Measurements from ENCODE around the gene UPF3B. TPM values are rescaled to one million over a fixed set of nuclear protein-coding genes. Genes with fewer than 3 reads are reported as not detected.
"Not testable (repeated sequence)": the region's sequence is repeated elsewhere in the genome, so short reads cannot be mapped to it uniquely, and the experiment has no call there.

The UPF3B gene
- polyA plus RNA-seq, 3 donors: 32.3 to 37.9 (median 33.1) TPM

DNA sequence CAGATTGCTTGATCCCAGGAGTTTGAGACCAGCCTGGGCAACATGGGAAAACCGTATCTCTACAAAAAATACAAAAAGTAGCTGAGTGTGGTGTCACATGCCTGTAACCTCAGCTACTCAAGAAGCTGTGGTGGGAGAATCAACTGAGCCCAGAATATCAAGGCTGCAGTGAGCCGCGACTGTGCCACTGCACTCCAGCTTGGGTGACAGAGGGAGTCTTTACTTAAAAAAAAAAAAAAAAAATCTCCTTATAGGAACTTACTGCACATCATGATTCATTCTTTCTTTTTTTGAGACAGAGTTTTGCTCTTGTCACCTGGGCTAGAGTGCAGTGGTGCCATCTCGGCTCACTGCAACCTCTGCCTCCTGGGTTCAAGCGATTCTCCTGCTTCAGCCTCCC is 24.3 kb downstream of the UPF3B start:
- no peak for DNase-seq (ENCODE audit: low read depth in 3 of 3, low spot score in 2 of 3)

DNA sequence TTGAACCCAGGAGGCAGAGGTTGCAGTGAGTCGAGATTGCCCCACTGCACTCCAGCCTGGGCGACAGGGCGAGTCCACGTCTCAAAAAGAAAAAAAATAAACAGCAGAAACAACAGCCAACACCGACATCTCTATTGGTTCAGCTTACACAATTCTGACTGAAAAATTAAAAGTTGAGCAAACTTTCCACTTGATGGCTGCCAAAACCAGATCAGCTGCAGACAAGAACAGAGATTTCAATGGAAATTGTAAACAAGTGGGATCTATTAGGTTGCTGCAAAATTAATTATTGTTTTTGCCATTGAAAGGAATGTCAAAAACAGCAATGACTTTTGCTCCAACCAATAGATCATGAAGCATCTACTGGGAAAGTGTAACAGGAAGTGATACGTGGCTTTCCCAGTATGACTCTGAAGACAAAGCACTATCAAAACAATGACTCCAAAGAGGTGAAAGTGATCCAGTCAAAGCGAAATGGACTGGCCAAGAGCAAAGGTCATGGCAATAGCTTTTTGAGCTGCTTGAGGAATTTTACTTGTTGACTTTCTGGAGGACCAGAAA is 26.3 kb downstream of the UPF3B start:
- no peak for DNase-seq (ENCODE audit: low read depth in 3 of 3, low spot score in 2 of 3)

DNA sequence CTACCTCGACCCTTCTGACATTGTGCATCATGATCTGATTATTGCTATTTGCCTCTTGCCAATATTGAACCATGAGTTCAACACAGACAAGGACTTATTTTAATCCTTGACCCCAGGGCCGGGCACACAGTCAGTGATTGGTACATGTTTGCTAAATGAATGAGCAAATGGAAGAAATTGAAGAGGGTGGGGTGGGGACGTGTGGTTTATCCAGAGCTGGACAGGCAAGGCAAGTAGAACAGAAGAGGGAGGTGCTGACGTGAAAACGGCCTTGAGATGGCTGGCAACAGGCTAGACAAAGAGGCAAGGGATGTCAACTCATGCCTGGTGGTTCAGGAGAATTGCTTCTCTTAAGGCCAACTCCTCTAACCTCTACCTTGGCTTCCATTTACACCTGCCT is 28.5 kb downstream of the UPF3B start:
- not testable (repeated sequence) for DNase-seq (ENCODE audit: low read depth in 3 of 3, low spot score in 2 of 3)

DNA sequence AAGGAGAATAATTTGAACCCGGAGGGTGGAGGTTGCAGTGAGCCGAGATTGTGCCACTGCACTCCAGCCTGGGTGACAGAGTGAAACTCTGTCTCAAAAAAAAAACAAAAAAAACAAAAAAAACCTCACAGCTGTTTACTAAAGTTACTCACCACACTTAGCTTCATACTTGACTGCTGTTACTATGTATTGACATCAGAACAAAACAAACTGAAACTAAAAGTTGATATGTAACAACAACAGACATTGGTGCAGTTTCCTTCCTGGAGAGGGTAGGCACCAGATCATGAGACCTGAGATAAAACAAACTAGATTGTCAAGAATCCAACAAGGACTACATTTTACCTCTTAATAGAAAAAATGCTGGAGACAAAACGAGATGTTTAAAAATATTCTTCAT is 31.1 kb downstream of the UPF3B start:
- DNase-seq (ENCODE audit: low read depth in 3 of 3, low spot score in 2 of 3): not testable (repeated sequence)

DNA sequence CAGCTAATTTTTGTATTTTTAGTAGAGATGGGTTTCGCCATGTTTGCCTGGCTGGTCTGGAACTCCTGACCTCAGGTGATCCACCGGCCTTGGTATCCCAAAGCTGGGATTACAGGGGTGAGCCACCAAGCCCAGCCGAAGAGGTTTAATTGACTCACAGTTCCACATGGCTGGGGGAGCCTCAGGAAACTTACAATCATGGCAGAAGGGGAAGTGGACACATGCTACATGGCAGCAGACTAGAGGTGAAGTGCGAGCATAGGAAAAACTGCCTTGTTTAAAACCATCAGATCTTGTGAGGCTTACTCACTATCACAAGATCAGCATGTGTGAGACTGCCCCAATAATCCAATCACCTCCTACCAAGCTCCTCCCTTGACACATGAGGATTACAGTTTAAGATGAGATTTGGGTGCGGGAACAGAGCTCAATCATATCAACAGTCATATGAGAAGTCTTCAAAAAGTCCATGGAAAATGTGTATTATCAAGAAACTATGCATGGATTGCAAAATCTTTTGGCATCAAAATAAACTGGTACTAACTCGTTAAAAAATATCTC is 35.6 kb downstream of the UPF3B start:
- DNase-seq (ENCODE audit: low read depth in 3 of 3, low spot score in 2 of 3): no peak

DNA sequence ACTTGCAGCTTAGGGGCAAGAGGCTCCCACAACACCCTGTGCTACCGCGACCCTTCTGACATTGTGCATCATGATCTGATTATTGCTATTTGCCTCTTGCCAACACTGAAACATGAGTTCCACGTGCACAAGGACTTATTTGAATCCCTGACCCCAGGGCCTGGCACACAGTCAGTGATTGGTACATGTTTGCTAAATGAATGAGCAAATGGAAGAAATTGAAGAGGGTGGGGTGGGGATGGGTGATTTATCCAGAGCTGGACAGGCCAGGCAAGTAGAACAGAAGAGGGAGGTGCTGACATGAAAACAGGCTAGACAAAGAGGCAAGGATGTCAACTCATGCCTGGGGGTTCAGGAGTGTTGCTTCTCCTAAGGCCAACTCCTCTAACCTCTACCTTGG is 36.5 kb downstream of the UPF3B start:
- no peak for DNase-seq (ENCODE audit: low read depth in 3 of 3, low spot score in 2 of 3)

DNA sequence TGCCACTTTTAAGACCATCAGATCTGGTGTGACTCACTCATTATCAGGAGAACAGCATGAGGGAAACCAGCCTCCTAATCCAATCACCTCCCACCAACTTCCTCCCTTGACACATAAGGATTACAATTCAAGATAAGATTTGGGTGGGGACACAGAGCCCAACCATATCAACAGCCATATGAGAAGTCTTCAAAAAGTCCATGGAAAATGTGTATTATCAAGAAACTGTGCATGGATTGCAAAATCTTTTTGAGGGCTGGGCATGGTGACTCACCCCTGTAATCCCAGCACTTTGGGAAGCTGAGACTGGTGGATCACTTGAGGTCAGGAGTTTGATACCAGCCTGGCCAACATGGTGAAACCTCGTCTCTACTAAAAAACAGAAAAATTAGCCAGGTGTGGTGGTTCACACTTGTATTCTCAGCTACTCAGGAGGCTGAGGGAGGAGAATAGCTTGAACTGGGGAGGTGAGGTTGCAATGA is 43.5 kb downstream of the UPF3B start:
- DNase-seq (ENCODE audit: low read depth in 3 of 3, low spot score in 2 of 3): no peak

DNA sequence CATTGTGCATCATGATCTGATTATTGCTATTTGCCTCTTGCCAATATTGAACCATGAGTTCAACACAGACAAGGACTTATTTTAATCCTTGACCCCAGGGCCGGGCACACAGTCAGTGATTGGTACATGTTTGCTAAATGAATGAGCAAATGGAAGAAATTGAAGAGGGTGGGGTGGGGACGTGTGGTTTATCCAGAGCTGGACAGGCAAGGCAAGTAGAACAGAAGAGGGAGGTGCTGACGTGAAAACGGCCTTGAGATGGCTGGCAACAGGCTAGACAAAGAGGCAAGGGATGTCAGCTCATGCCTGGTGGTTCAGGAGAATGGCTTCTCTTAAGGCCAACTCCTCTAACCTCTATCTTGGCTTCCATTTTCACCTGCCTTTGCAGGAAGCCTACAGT is 44.3 kb downstream of the UPF3B start:
- DNase-seq (ENCODE audit: low read depth in 3 of 3, low spot score in 2 of 3): not testable (repeated sequence)

DNA sequence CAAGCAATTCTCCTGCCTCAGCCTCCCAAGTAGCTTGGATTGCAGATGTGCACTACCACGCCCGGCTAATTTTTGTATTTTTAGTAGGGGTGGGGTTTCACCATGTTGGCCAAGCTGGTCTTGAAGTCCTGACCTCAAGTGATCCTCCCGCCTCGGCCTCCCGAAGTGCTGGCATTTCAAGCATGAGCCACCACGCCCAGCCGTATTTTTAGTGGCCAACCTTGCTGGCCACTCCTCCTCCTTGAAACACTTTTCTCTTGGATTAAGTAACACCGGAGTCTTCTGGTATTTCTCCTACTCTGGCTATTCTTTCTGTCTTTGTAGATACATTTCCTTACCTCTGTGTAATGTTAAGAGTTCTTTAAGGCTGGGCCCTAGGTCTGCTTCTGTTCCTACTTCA is 50.2 kb downstream of the UPF3B start:
- no peak for DNase-seq (ENCODE audit: low read depth in 3 of 3, low spot score in 2 of 3)

DNA sequence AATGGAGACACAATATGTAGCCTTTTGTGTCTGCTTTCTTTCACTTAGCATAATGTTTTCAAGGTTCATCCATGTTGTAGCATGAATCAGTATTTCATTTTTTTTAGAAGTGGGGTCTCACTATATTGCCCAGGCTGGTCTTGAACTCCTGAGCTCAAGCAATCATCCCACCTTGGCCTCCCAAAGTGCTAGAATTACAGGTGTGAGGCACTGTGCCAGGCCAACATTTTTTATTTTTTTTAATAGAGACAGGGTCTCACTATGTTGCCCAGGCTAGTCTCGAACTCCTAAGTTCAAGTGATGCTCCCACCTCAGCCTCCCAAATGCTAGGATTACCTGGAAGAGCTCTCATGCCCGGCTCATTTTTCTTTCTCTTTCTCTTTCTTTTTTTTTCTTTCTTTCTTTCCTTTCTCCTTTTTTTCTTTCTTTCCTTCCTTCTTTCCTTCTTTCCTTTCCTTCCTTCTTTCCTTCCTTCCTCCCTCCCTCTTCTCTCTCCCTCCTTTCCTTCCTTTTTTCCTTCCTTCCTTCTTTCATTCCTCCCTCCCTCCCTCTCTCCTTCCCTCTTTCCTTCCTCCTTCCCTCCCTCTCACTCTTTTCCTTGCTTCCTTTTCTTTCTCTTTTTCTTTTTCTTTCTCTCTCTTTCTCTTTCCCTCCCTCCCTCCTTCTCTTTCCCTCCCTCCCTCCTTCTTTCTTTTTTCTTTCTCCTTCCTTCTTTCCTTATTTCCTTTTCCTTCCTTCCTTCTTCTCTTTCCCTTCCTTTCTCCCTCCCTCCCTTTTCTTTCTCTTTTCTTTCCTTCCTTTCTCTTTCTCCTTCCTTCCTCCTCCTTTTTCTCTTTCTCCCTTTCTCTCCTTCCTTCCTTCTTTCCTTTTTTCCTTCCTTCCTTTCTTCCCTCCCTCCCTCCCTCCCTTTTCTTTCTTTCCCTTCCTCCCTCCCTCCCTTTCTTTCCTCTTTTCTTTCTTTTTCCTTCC is 51.2 kb downstream of the UPF3B start:
- no peak for DNase-seq (ENCODE audit: low read depth in 3 of 3, low spot score in 2 of 3)

DNA sequence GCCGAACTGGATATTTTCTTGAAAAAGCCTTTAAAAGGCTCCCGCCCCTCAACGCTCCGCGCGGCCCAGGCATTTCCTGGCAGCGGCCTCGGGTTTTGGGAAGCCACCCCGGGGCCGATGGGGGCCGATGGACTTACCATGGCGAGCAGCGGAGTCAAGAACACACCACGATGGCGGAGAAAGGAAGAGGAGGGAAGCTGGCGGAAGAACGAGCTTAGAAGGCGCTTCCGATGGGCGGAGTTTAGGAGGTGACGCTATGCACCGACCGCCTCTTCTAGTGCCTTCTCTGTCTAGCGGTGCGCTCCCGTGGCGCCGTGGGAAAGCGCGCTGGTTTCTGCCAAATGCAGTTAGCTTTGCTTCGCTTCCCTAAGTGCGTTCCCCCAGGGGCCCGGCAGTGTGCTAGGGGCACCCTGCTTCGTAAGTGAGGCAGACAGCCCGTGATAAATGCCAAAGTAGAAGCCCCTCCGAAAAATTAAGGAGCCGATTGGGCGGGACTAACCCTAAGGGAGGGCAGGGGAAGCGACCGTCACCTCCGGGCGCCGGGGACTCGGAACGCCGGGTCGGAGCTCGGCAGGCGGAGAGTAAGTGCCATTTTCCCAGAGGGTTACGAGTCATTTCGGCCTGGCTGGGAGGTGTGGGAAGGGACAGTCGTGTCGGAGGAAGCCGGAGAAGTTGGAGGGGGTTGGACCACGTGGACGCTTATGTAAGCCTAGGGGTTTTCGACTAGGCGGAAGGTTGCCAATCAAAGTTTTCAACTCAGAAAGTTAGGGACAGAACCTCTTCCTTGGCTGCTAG is 61.1 kb downstream of the UPF3B start, which contains the start of gene RPL39:
Gene RPL39, minus strand, starts transcription at position 194 of the 795 bp plus-strand sequence. Its CDS starts 54 bp downstream, at position 140.
- peak; percentile 63 to 75 (median 67) for DNase-seq (ENCODE audit: low read depth in 3 of 3, low spot score in 2 of 3)

DNA sequence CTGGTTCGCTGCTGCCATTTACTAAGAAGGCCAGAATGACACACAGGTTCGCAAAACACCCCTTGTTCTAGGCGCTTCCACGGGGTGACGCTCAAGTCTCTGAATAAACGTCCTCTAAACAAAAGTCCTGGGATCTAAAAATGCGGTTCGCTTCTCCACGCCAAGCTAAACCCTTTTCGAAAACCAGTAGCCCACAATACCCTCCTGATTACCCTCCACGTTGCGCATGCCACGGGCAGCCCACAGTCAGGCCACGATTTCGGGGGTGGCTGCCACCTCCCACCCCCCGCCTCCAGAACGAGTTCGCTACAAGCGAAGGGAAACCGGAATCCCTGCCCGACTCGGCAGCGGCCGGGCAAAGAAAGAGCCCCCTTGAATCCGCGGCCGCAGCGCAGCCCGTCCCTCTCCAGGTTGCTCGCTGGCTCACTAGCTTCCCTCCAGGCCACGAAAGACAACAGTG is 61.8 kb downstream of the UPF3B start:
- peak in 2 of 3 donors; percentile 8 to 35 for DNase-seq (ENCODE audit: low read depth in 3 of 3, low spot score in 2 of 3)

DNA sequence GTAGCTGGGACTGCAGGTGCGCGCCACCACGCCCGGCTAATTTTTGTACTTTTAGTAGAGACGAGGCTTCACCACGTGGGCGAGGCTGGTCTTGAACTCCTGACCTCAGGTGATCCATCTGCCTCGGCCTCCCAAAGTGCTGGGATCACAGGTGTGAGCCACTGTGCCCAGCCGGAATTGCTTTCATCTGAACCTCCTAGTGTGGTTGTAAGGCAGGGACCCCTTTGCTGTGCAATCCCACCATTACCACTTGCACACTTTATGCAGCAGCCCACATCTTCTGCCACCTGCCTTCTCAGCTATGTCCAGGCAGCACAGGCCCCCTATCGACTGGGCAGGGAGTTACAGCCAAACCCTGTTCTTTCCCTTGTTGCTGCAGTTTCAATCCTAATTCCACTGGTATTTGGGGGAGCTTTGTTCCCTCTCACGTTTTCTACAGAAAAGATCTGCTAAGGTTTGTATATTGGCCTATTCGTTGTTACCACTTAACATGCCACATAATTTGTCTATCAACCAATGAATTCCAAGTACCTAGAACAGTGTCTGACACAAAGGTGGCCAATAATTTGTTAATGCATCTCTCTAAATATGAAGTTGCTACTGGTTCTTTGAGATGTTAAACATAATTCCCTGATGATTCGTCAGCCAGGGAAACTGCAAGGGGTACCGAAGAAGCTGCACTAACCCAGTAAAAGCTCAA is 67.9 kb downstream of the UPF3B start:
- no peak for DNase-seq (ENCODE audit: low read depth in 3 of 3, low spot score in 2 of 3)

Other genes starting within 250 kb of the UPF3B start
- 10 to 100 TPM; 15.6 to 17.5 (median 16.1) TPM for gene NKRF, start 246.5 kb downstream of the UPF3B start, polyA plus RNA-seq (ENCODE audit: insufficient read length in 3 of 3)
- 10 to 100 TPM; 58.8 to 68.5 (median 67.9) TPM for gene SEPTIN6, start 159.8 kb downstream of the UPF3B start, polyA plus RNA-seq (ENCODE audit: insufficient read length in 3 of 3)
- under 1 TPM; 0.39 to 0.44 (median 0.40) TPM for gene SOWAHD, start 94.4 kb downstream of the UPF3B start, polyA plus RNA-seq (ENCODE audit: insufficient read length in 3 of 3)
- gene RPL39, start 61.3 kb downstream of the UPF3B start, polyA plus RNA-seq (ENCODE audit: insufficient read length in 3 of 3): 1,000 to 10,000 TPM; 2,722 to 2,918 (median 2,845) TPM
- gene RNF113A, start 18.8 kb upstream of the UPF3B start, polyA plus RNA-seq (ENCODE audit: insufficient read length in 3 of 3): 10 to 100 TPM; 11.6 to 13.7 (median 11.9) TPM
- 100 to 1,000 TPM; 167 to 180 (median 173) TPM for gene NDUFA1, start 18.9 kb upstream of the UPF3B start, polyA plus RNA-seq (ENCODE audit: insufficient read length in 3 of 3)
- under 1 TPM; 0.26 to 0.37 (median 0.31) TPM for gene AKAP14, start 42.9 kb upstream of the UPF3B start, polyA plus RNA-seq (ENCODE audit: insufficient read length in 3 of 3)
- 10 to 100 TPM; 13.6 to 16.7 (median 14.9) TPM for gene NKAP, start 90.8 kb upstream of the UPF3B start, polyA plus RNA-seq (ENCODE audit: insufficient read length in 3 of 3)
- under 1 TPM in 2 of 3 donors, not detected in 1; 0.07 to 0.49 TPM for gene RHOXF2B, start 224.7 kb upstream of the UPF3B start, polyA plus RNA-seq (ENCODE audit: insufficient read length in 3 of 3)

Data from right renal cortex interstitium (tissue), 3 donors.